Fibroblast of lung (primary cell): ENCODE data around the gene FAM193B. TPM values are rescaled to one million over a fixed set of nuclear protein-coding genes. Genes with fewer than 3 reads are reported as not detected.
"Not testable (repeated sequence)": the region's sequence is repeated elsewhere in the genome, so short reads cannot be mapped to it uniquely, and the experiment has no call there.

Source experiments
- DNase-seq, 2 donors: peaks; one replicate each; pipeline versions ENCODE4 v3.0.0 to v3.0.0-alpha.2; 2010; ENCODE audit warnings: low read depth in 2 of 2
- H2AFZ ChIP-seq: 2 replicates; pipeline ENCODE4 v1.5.1; 2012; ENCODE audit warnings: low read length, control low read depth, inconsistent platforms
- H3K27ac ChIP-seq: 2 replicates; pipeline ENCODE4 v1.5.1; 2011; ENCODE audit warnings: low read length, control low read depth; ENCODE audit not compliant: insufficient read depth
- H3K27me3 ChIP-seq: 2 replicates; pipeline ENCODE4 v1.5.1; 2011; ENCODE audit warnings: mild to moderate bottlenecking, low read length; ENCODE audit not compliant: control insufficient read depth, insufficient read depth
- H3K36me3 ChIP-seq: 2 replicates; pipeline ENCODE4 v1.5.1; 2011; ENCODE audit warnings: low read length; ENCODE audit not compliant: control insufficient read depth, insufficient read depth
- H3K4me1 ChIP-seq: 2 replicates; pipeline ENCODE4 v1.5.1; 2011; ENCODE audit warnings: low read length; ENCODE audit not compliant: control insufficient read depth, insufficient read depth; ENCODE audit errors: extremely low read depth
- H3K4me2 ChIP-seq: 2 replicates; pipeline ENCODE4 v1.5.1; 2011; ENCODE audit warnings: low read length, control low read depth; ENCODE audit not compliant: insufficient read depth; ENCODE audit errors: extremely low read depth
- H3K4me3 ChIP-seq, 4 experiments: fragments of 200-600 bp in 1 of 4; sonication (generic) in 1 of 4; replicated peaks in 1 of 4; 2 replicates each; pipeline ENCODE4 v1.5.1; 2011 to 2016; ENCODE audit warnings: low read length in 4 of 4, low read depth in 3 of 4, mild to moderate bottlenecking in 3 of 4, control low read depth in 2 of 4, inconsistent platforms in 1 of 4, mixed read lengths in 1 of 4; ENCODE audit not compliant: insufficient read depth in 1 of 4; ENCODE audit errors: control extremely low read depth in 1 of 4
- H3K79me2 ChIP-seq: 2 replicates; pipeline ENCODE4 v1.5.1; 2012; ENCODE audit warnings: mild to moderate bottlenecking, low read length, inconsistent platforms; ENCODE audit not compliant: control insufficient read depth, insufficient read depth
- H3K9ac ChIP-seq: 2 replicates; pipeline ENCODE4 v1.5.1; 2011; ENCODE audit warnings: mild to moderate bottlenecking, low read length, control low read depth; ENCODE audit not compliant: insufficient read depth
- H3K9me3 ChIP-seq: 2 replicates; pipeline ENCODE4 v1.5.1; 2012; ENCODE audit warnings: low read depth, low read length; ENCODE audit not compliant: control insufficient read depth, insufficient read depth
- H4K20me1 ChIP-seq: 2 replicates; pipeline ENCODE4 v1.5.1; 2011; ENCODE audit warnings: low read length; ENCODE audit not compliant: control insufficient read depth, insufficient read depth; ENCODE audit errors: extremely low read depth
- EZH2 ChIP-seq: IDR thresholded peaks from 2 replicates; pipeline ENCODE4 v1.5.1; 2012; ENCODE audit warnings: low read length, control low read depth, mild to moderate bottlenecking; ENCODE audit errors: missing control alignments
- polyA plus RNA-seq, 2 donors: library from polyadenylated mRNA; depleted of rRNA in 1 of 2; stranded (reverse) in 1 of 2; unstranded in 1 of 2; fragments of >200 nt; gene quantifications; 2 replicates each; pipeline ENCODE4 v1.2.1, GENCODE V29; 2011 to 2012; ENCODE audit warnings: missing spikeins in 1 of 2
- total RNA-seq: library from RNA; depleted of rRNA; stranded (reverse); fragments of >200 nt; gene quantifications from 2 replicates; pipeline ENCODE4 v1.2.1, GENCODE V29; 2014
- TF ChIP-seq, protein P1 (sequence below), 2 donors: IDR thresholded peaks in 1 of 2; conservative IDR thresholded peaks in 1 of 2; 1 replicate in 1 of 2; 2 replicates in 1 of 2; pipeline ENCODE4 v1.5.1; 2011 to 2012; ENCODE audit warnings: low read length in 2 of 2, control low read depth in 1 of 2, inconsistent platforms in 1 of 2, low read depth in 1 of 2, mild to moderate bottlenecking in 1 of 2

Gene FAM193B
- total and polyA plus RNA-seq, 2 donors (not counting 1 experiment from before 2014, with no cell fraction given), result 27.9 to 28.4 TPM

- H3K4me2 ChIP-seq, result no peak overlapping the region
- no peak overlapping the region for H3K4me3 ChIP-seq
- peaks cover 70% of the 10 kb centered on the region for H3K36me3 ChIP-seq
- no peak for TF ChIP-seq EZH2
- TF ChIP-seq, protein P1, sequence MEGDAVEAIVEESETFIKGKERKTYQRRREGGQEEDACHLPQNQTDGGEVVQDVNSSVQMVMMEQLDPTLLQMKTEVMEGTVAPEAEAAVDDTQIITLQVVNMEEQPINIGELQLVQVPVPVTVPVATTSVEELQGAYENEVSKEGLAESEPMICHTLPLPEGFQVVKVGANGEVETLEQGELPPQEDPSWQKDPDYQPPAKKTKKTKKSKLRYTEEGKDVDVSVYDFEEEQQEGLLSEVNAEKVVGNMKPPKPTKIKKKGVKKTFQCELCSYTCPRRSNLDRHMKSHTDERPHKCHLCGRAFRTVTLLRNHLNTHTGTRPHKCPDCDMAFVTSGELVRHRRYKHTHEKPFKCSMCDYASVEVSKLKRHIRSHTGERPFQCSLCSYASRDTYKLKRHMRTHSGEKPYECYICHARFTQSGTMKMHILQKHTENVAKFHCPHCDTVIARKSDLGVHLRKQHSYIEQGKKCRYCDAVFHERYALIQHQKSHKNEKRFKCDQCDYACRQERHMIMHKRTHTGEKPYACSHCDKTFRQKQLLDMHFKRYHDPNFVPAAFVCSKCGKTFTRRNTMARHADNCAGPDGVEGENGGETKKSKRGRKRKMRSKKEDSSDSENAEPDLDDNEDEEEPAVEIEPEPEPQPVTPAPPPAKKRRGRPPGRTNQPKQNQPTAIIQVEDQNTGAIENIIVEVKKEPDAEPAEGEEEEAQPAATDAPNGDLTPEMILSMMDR (conservative IDR thresholded peaks at IDR 0.05 in 1 of 2, IDR thresholded peaks at IDR 0.05 in 1 of 2; ENCODE audit: low read depth in 1 of 2, low read length in 2 of 2), result no peak
- no peaks in the 10 kb centered on the region for H3K27me3 ChIP-seq
- no peak overlapping the region for H3K27ac ChIP-seq
- DNase-seq, result no peak
- no peaks in the 10 kb centered on the region for H3K9me3 ChIP-seq
- peaks cover 4% of the 10 kb centered on the region for H3K4me1 ChIP-seq
- H3K9ac ChIP-seq, result no peak overlapping the region
- H3K79me2 ChIP-seq, result peaks cover 20% of the 10 kb centered on the region
- H2AFZ ChIP-seq, result no peak overlapping the region
- no peaks in the 10 kb centered on the region for H4K20me1 ChIP-seq
Measured at GRCh38 chr5:177487144-177487543, 67.2 kb downstream of the FAM193B start.

DNA sequence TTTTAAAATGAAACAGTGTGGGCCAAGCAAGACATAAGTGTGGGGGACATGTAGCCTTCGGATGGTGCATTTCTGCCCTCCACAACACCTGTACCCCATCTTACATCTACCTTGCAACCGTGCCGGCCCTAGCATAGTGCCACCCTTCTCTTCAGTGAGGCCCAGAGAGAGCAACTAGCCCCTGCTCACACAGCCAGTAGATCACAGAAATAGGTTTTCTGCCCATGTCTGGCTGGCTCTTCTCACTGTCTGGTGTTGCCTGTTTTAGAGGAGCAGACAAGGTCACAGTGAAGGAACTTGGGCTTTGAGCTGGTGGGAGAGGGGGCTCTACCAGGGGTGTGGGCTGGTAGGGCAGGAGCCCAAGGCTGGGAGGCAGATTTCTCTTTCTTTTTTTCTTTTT lies 68.1 kb downstream of the FAM193B start:
- peaks cover 17% of the 10 kb centered on the region for H3K79me2 ChIP-seq
- H3K36me3 ChIP-seq, result peaks cover 70% of the 10 kb centered on the region
- H2AFZ ChIP-seq, result no peak overlapping the region
- H3K27ac ChIP-seq, result no peak overlapping the region
- H3K4me2 ChIP-seq, result no peak overlapping the region
- H3K9ac ChIP-seq, result no peak overlapping the region
- H3K4me3 ChIP-seq, result no peak overlapping the region
- H3K27me3 ChIP-seq, result no peaks in the 10 kb centered on the region
- no peaks in the 10 kb centered on the region for H4K20me1 ChIP-seq
- peaks cover 9% of the 10 kb centered on the region for H3K4me1 ChIP-seq
- no peak for DNase-seq
- H3K9me3 ChIP-seq, result no peaks in the 10 kb centered on the region
- TF ChIP-seq, protein P1 (conservative IDR thresholded peaks at IDR 0.05 in 1 of 2, IDR thresholded peaks at IDR 0.05 in 1 of 2; ENCODE audit: low read depth in 1 of 2, low read length in 2 of 2), result no peak
- no peak for TF ChIP-seq EZH2

DNA sequence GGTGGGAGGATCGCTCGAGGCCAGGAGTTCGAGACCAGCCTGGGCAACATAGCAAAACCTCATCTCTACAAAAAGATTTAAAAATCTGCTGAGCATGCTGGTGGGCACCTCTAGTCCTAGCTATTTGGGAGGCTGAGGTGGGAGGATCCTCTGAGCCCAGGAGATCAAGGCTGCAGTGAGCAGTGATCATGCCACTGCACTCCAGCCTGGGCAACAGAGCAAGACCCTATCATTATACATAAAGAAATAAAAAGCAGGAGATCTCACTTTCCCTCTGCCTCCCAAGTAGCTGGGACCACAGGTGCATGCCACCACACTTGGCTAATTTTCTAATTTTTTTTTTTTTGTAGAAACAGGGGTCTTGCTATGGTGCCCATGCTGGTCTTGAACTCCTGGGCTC lies 68.6 kb downstream of the FAM193B start:
- not testable (repeated sequence) for H2AFZ ChIP-seq, H3K27me3 ChIP-seq, H3K4me3 ChIP-seq, H3K9ac ChIP-seq, H3K4me2 ChIP-seq, H3K27ac ChIP-seq, H3K9me3 ChIP-seq, DNase-seq, H4K20me1 ChIP-seq, H3K4me1 ChIP-seq
- peaks cover 12% of the 10 kb centered on the region for H3K79me2 ChIP-seq
- peaks cover 65% of the 10 kb centered on the region for H3K36me3 ChIP-seq
